HG03095 (cell line): ENCODE data around the gene WDR38.

Experiments used
- ATAC-seq: cut with Tn5 transposase; IDR thresholded peaks from one replicate; pipeline ENCODE4 v1.9.1; 2021; ENCODE audit warnings: moderate library complexity; ENCODE audit not compliant: unreplicated experiment

Gene WDR38

GRCh38 chr9:124878518-124878917 is 25.3 kb downstream of the WDR38 start:
- ATAC-seq: no peak

GRCh38 chr9:124879226-124879625 is 26.0 kb downstream of the WDR38 start:
- no peak for ATAC-seq

GRCh38 chr9:124880501-124880900 is 27.2 kb downstream of the WDR38 start:
- no peak for ATAC-seq

- ATAC-seq: no peak
Observed at GRCh38 chr9:124881138-124881743, 28.0 kb downstream of the WDR38 start.

- no peak for ATAC-seq
Observed at GRCh38 chr9:124882231-124882630, 29.0 kb downstream of the WDR38 start.

- no peak for ATAC-seq
Observed at GRCh38 chr9:124884376-124884775, 31.1 kb downstream of the WDR38 start.

GRCh38 chr9:124885551-124885950 is 32.3 kb downstream of the WDR38 start:
- no peak for ATAC-seq

- no peak for ATAC-seq
Observed at GRCh38 chr9:124886461-124886860, 33.2 kb downstream of the WDR38 start.

- ATAC-seq: no peak
Observed at GRCh38 chr9:124886866-124887492, 33.7 kb downstream of the WDR38 start.

GRCh38 chr9:124887832-124888231 is 34.6 kb downstream of the WDR38 start:
- no peak for ATAC-seq

GRCh38 chr9:124889006-124889405 is 35.7 kb downstream of the WDR38 start:
- no peak for ATAC-seq

GRCh38 chr9:124890179-124890578 is 36.9 kb downstream of the WDR38 start:
- no peak for ATAC-seq

- no peak for ATAC-seq
Observed at GRCh38 chr9:124894035-124894740, 40.9 kb downstream of the WDR38 start.

GRCh38 chr9:124894741-124895170 is 41.5 kb downstream of the WDR38 start:
- ATAC-seq: no peak

- ATAC-seq: no peak
Observed at GRCh38 chr9:124897570-124898460, 44.6 kb downstream of the WDR38 start.

GRCh38 chr9:124899845-124900244 is 46.6 kb downstream of the WDR38 start:
- no peak for ATAC-seq

GRCh38 chr9:124906966-124907365 is 53.7 kb downstream of the WDR38 start:
- no peak for ATAC-seq
